ENCODE data around the gene ACOT6. TPM values are rescaled to one million over a fixed set of nuclear protein-coding genes. Genes with fewer than 3 reads are reported as not detected.

The ACOT6 gene
- total and polyA plus RNA-seq, 9 of the 15 experiments (the other 6 are each of a cell fraction or from before 2014, with no cell fraction given), result not detected

DNA sequence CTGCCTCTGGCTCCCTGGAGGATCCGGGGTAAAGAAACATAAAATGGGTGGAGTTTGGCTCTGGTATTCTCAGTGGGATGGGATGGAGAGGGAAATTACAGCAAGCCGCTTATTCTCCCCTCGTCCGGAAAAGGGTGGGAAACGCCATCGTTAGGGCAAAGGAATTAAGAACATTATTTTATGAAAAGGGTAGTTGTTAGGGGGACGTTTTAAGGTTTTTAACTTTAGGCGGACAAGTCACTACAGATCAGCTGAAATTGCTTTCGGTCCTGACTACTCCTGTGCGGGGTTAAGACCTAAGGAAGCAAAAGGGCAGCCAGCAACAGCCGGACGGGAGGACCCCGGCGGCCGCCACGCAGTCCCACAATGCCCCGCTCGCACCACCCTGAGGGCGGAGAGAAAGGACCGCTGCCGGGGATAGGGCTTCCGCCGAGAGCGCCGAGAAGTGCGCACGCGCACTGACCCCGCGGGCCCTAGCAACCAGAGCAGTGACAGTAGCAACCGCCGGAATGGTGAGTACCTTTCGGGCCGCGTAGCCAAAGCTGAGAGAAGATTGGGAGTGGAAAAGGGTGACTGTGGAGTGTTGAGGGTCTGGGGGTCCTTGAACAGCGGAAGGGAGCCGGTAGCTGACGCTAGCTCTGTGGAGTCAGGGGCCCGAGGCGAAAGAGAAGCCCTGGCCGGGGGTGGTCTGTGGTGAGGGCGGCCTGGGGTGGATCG is 32.4 kb downstream of the ACOT6 start, which contains the start of gene DNAL1 (continued):
- TF ChIP-seq, protein P1, sequence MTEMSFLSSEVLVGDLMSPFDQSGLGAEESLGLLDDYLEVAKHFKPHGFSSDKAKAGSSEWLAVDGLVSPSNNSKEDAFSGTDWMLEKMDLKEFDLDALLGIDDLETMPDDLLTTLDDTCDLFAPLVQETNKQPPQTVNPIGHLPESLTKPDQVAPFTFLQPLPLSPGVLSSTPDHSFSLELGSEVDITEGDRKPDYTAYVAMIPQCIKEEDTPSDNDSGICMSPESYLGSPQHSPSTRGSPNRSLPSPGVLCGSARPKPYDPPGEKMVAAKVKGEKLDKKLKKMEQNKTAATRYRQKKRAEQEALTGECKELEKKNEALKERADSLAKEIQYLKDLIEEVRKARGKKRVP (CRISPR knock-in tag; IDR thresholded peaks at IDR 0.05), result no peak
- TF ChIP-seq KLF10 (CRISPR knock-in tag; IDR thresholded peaks at IDR 0.05), result no peak
- TF ChIP-seq KAT7 (CRISPR knock-in tag; IDR thresholded peaks at IDR 0.05; ENCODE audit: borderline replicate concordance), result no peak
- no peak for TF ChIP-seq EGR1 (conservative IDR thresholded peaks at IDR 0.05)
- TF ChIP-seq, protein P2, sequence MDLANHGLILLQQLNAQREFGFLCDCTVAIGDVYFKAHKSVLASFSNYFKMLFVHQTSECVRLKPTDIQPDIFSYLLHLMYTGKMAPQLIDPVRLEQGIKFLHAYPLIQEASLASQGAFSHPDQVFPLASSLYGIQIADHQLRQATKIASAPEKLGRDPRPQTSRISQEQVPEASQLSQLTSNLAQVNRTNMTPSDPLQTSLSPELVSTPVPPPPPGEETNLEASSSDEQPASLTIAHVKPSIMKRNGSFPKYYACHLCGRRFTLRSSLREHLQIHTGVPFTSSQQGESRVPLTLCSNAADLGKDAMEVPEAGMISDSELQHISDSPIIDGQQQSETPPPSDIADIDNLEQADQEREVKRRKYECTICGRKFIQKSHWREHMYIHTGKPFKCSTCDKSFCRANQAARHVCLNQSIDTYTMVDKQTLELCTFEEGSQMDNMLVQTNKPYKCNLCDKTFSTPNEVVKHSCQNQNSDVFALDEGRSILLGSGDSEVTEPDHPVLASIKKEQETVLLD (IDR thresholded peaks at IDR 0.05), result peak; percentile 53; the same call in 1 of the 2 replicates
- peak; percentile 94 to 95 for TF ChIP-seq NRF1 (conservative IDR thresholded peaks at IDR 0.05 in 1 of 2, IDR thresholded peaks at IDR 0.05 in 1 of 2)
- TF ChIP-seq E2F3 (CRISPR knock-in tag; IDR thresholded peaks at IDR 0.05), result no peak
- TF ChIP-seq RBFOX2 (IDR thresholded peaks at IDR 0.05; ENCODE audit: low read depth, low read length), result peak; percentile 89
- peak; percentile 9; the same call in 1 of the 2 replicates for TF ChIP-seq HCFC1 (IDR thresholded peaks at IDR 0.05; ENCODE audit: low read depth, low read length)
- 0 out of 2 replicates have a peak, but pooled peaks have one; percentile 30 for TF ChIP-seq TAF7 (tag; IDR thresholded peaks at IDR 0.05)
- TF ChIP-seq GABPB2 (CRISPR knock-in tag; conservative IDR thresholded peaks at IDR 0.05), result no peak
- TF ChIP-seq, protein P3, sequence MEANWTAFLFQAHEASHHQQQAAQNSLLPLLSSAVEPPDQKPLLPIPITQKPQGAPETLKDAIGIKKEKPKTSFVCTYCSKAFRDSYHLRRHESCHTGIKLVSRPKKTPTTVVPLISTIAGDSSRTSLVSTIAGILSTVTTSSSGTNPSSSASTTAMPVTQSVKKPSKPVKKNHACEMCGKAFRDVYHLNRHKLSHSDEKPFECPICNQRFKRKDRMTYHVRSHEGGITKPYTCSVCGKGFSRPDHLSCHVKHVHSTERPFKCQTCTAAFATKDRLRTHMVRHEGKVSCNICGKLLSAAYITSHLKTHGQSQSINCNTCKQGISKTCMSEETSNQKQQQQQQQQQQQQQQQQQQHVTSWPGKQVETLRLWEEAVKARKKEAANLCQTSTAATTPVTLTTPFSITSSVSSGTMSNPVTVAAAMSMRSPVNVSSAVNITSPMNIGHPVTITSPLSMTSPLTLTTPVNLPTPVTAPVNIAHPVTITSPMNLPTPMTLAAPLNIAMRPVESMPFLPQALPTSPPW (CRISPR knock-in tag; IDR thresholded peaks at IDR 0.05), result peak; percentile 31; the same call in 1 of the 2 replicates
- TF ChIP-seq YY1 (IDR thresholded peaks at IDR 0.05; ENCODE audit: borderline replicate concordance in 1 of 3, control insufficient read depth in 1 of 3, extremely low read depth in 1 of 3, insufficient read depth in 3 of 3, insufficient read length in 1 of 3, insufficient replicate concordance in 2 of 3, low read depth in 1 of 3, low read length in 2 of 3), result peak in 2 of 3 experiments; percentile 32 to 62
- no peak for TF ChIP-seq RNF2 (IDR thresholded peaks at IDR 0.05)
- peak; percentile 62 for TF ChIP-seq TAF1 (IDR thresholded peaks at IDR 0.05; ENCODE audit: control insufficient read depth, extremely low read depth, insufficient read depth, low read length, severe bottlenecking)
- TF ChIP-seq ZNF197 (CRISPR knock-in tag; IDR thresholded peaks at IDR 0.05; ENCODE audit: low read depth), result no peak
- 0 out of 2 replicates have a peak, but pooled peaks have one; percentile 23 for TF ChIP-seq MTA1 (IDR thresholded peaks at IDR 0.05; ENCODE audit: borderline replicate concordance)
- TF ChIP-seq HEY1 (CRISPR knock-in tag; IDR thresholded peaks at IDR 0.05; ENCODE audit: borderline replicate concordance), result no peak
- TF ChIP-seq PHF20 (IDR thresholded peaks at IDR 0.05; ENCODE audit: partially characterized antibody), result peak; percentile 38
- TF ChIP-seq NR1H2 (CRISPR knock-in tag; IDR thresholded peaks at IDR 0.05), result no peak
- TF ChIP-seq CREM (IDR thresholded peaks at IDR 0.05; ENCODE audit: low read depth), result peak; percentile 34; the same call in 1 of the 2 replicates
- TF ChIP-seq ZNF143 (CRISPR knock-in tag; IDR thresholded peaks at IDR 0.05), result peak; percentile 69
- TF ChIP-seq, protein P4, sequence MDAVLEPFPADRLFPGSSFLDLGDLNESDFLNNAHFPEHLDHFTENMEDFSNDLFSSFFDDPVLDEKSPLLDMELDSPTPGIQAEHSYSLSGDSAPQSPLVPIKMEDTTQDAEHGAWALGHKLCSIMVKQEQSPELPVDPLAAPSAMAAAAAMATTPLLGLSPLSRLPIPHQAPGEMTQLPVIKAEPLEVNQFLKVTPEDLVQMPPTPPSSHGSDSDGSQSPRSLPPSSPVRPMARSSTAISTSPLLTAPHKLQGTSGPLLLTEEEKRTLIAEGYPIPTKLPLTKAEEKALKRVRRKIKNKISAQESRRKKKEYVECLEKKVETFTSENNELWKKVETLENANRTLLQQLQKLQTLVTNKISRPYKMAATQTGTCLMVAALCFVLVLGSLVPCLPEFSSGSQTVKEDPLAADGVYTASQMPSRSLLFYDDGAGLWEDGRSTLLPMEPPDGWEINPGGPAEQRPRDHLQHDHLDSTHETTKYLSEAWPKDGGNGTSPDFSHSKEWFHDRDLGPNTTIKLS (IDR thresholded peaks at IDR 0.05; ENCODE audit: borderline replicate concordance, low read depth), result peak; percentile 56; the same call in 1 of the 2 replicates
